Stimulated activated naive CD8-positive, alpha-beta T cell treated with anti-CD3 and anti-CD28 coated beads, Interleukin-15, amount 100 ng/mL, for 72 hours (primary cell): ENCODE measurements around the gene MCM3AP.
"Not testable (repeated sequence)": the region's sequence is repeated elsewhere in the genome, so short reads cannot be mapped to it uniquely, and the experiment has no call there.

Experiments
- ATAC-seq: fragments of 150-1000 bp; cut with Tn5 transposase; 2 replicates; pipeline ENCODE4 v1.10.0; 2021; ENCODE audit warnings: mild to moderate bottlenecking, moderate library complexity
- DNase-seq, 2 donors: peaks; one replicate each; pipeline ENCODE4 v3.0.0; 2021 to 2022
- H3K27ac Mint-ChIP-seq, 2 donors: one replicate each; pipeline ENCODE4 v1.8.0; 2022; ENCODE audit warnings: mild to moderate bottlenecking in 2 of 2, mixed read lengths in 2 of 2, moderate library complexity in 2 of 2
- H3K27me3 Mint-ChIP-seq: one replicate; pipeline ENCODE4 v1.8.0; 2022; ENCODE audit warnings: mixed read lengths
- H3K4me1 Mint-ChIP-seq: one replicate; pipeline ENCODE4 v1.8.0; 2022; ENCODE audit warnings: mild to moderate bottlenecking, mixed read lengths
- H3K4me3 Mint-ChIP-seq, 2 donors: one replicate each; pipeline ENCODE4 v1.8.0; 2022; ENCODE audit warnings: mild to moderate bottlenecking in 2 of 2, mixed read lengths in 2 of 2, moderate library complexity in 1 of 2
- H3K9me3 Mint-ChIP-seq, 2 donors: one replicate each; pipeline ENCODE4 v1.8.0; 2022; ENCODE audit warnings: mixed read lengths in 2 of 2

MCM3AP gene

DNA sequence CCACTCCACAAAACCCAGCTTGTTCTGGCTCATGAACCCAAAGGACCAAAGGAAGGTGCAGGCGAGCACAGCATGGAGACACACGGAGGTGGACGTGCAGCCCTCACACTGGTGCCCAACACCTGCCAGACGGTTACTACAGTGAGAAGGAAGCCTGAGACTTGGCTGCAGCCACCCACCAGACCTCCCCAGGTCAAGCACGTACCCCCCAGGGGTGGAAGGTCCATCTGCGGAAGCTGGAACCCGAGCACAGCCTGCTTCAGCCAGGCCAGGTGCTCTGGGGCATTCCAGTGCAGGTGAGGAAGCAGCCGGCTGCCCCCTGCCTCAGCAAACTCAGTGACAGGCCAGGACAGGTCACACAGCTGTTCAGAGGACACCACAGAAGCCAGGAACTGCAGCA, 40.8 kb downstream of the MCM3AP start:
- H3K4me3 Mint-ChIP-seq, result no peak overlapping the region
- no peaks in the 10 kb centered on the region for H3K27me3 Mint-ChIP-seq
- peaks cover under 1% of the 10 kb centered on the region for H3K4me1 Mint-ChIP-seq
- no peak for DNase-seq
- H3K27ac Mint-ChIP-seq, result peak overlapping the region in 1 of 2 donors; percentile 43
- ATAC-seq, result no peak
- no peaks in the 10 kb centered on the region for H3K9me3 Mint-ChIP-seq

DNA sequence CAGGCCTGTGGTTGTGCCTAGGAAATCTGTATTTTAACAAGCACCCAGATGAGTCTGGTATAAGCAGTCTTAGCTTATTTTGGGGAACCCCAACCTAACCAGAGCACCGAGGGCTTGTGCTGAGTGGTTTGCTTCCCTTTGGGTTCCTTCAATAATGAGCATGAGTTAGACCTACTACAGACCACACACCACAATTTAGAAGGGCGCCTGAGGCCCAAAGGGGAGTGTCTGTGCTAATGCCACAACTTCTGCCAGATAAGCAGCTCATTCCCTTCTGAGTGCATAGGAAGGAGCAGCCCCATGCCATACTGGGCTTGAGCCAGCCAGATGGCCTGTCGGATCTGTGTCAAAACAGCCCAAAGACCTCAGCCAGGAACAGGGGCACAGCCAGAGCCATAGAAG, 41.5 kb downstream of the MCM3AP start:
- DNase-seq, result no peak
- Mint-ChIP-seq H3K4me1 (no peaks in the 10 kb centered on the region), H3K4me3 (no peak overlapping the region), H3K9me3 (no peaks in the 10 kb centered on the region), H3K27ac (peak overlapping the region; percentile 43 to 49), H3K27me3 (no peaks in the 10 kb centered on the region)
- ATAC-seq, result peak; percentile 69

- Mint-ChIP-seq H3K27me3 (no peaks in the 10 kb centered on the region), H3K4me1 (no peaks in the 10 kb centered on the region), H3K9me3 (no peaks in the 10 kb centered on the region), H3K4me3 (no peak overlapping the region), H3K27ac (peak overlapping the region; percentile 9 to 84)
- no peak for DNase-seq
- ATAC-seq, result no peak
Observed at GRCh38 chr21:46243325-46243724, 42.1 kb downstream of the MCM3AP start.

DNA sequence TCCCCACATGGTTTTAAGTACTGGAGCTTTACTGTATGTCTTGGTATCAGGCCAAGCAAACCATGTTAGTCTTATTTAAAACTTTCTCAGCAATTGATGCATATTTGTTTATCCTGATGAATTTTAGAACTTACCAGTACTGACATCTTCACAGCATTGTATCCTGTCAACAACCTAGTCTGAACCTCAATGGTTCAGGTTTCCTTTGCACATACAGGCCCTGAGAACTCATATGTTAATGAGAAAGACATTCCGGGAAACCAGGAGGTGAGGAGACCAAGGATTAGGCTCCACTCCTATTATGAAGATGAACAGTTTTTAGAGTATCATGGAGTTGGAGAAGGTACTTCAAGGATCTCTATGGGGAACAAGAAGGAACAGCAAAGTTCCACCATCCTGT, 43.8 kb downstream of the MCM3AP start:
- not testable (repeated sequence) for H3K4me3 Mint-ChIP-seq, H3K9me3 Mint-ChIP-seq, DNase-seq, H3K27me3 Mint-ChIP-seq, H3K4me1 Mint-ChIP-seq, ATAC-seq
- H3K27ac Mint-ChIP-seq, result peak overlapping the region in 1 of 2 donors; percentile 1

GRCh38 chr21:46239817-46240325, 45.5 kb downstream of the MCM3AP start:
- Mint-ChIP-seq H3K9me3 (no peaks in the 10 kb centered on the region), H3K27me3 (no peaks in the 10 kb centered on the region), H3K27ac (no peak overlapping the region), H3K4me1 (no peaks in the 10 kb centered on the region), H3K4me3 (no peak overlapping the region)
- DNase-seq (no peak), ATAC-seq (no peak)

DNA sequence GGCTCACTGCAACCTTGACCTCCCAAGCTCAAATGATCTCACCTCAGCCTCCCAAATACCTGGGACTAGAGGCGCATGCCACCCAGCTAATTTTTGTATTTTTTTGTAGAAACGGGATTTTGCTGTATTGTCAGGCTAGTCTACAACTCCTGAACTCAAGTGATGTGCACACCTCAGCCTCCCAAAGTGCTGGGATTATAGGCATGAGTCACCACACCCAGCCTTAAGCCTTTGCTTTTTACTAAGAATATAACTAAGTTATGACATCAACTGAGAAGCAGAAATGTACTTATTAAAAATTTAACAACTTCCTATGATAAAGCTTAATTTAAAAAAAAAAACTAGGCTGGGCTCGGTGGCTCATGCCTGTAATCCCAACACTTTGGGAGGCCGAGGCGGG, 47.9 kb downstream of the MCM3AP start:
- DNase-seq, result no peak
- Mint-ChIP-seq H3K27me3 (no peaks in the 10 kb centered on the region), H3K4me1 (peaks cover 10% of the 10 kb centered on the region), H3K4me3 (no peak overlapping the region), H3K9me3 (no peaks in the 10 kb centered on the region), H3K27ac (no peak overlapping the region)
- no peak for ATAC-seq

GRCh38 chr21:46234436-46234950, 50.9 kb downstream of the MCM3AP start:
- Mint-ChIP-seq H3K4me1 (peaks cover 28% of the 10 kb centered on the region), H3K27me3 (no peaks in the 10 kb centered on the region), H3K4me3 (no peak overlapping the region), H3K27ac (peak overlapping the region in 1 of 2 donors; percentile 28), H3K9me3 (peaks cover 0 to 6% of the 10 kb centered on the region in 2 donors)
- ATAC-seq (no peak), DNase-seq (no peak)

DNA sequence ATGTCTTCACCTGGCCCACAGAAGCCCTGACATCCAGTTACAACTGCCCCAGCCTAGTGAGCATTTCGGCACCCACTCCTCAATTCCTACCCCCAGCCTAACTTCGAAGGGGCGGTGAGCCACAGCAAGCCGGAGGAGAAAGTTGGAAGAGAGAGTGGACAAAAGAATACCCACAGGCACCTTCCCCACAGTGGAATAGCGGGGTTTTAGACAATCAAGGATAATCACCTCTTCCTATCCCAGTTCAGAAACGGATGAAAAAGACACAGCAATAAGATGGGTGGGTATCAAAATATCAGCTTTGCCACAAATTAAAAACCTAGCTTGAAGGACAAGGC, 55.5 kb downstream of the MCM3AP start:
- ATAC-seq, result no peak
- Mint-ChIP-seq H3K4me1 (peaks cover 64% of the 10 kb centered on the region), H3K9me3 (peaks cover 0 to 6% of the 10 kb centered on the region in 2 donors), H3K27me3 (no peaks in the 10 kb centered on the region), H3K4me3 (peak overlapping the region; percentile 70 to 89), H3K27ac (no peak overlapping the region)
- DNase-seq, result no peak

DNA sequence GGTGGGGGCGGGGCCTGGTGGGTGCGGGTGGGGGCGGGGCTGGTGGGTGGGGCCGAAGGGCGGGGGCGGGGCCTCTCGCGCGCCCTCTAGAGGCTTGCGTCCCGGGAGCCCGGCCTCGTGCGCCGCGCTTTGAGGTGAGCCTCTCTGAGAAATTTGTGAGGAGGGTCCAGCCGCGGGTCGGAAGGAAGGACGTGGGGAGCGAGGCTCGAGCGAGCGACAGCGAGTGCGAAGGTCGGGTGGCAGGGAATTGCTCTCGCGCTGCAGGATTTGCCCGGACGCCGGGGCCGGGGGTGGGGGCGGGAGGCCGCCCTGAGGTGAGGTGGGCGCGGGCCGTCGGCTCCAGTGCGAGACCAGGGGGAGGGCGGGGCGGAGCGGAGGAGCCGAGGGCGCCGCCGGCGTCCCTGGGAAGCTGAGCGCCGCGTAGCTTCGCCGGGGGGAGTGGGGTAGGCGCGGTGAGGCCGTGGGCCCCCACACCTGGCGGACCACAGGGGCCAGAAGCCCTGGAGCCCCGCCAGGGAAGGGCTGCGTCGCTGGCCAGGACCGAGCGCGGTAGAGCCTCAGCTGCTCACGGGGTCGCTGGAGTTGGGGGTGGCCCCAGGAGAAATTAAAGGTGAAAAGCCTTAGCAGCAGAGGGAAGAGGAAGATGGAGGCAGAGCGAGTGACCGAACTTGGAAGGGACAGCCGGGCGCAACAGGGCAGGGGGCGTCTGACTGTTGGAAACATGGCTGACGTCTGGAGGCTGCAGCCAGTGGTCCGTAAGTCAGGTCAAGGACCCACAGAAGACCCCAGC, 56.1 kb downstream of the MCM3AP start:
- Mint-ChIP-seq H3K4me3 (peak overlapping the region; percentile 89 to 91), H3K9me3 (peaks cover 0 to 6% of the 10 kb centered on the region in 2 donors), H3K27ac (peak overlapping the region; percentile 94 to 98), H3K4me1 (peaks cover 64% of the 10 kb centered on the region), H3K27me3 (no peaks in the 10 kb centered on the region)
- DNase-seq, result no peak
- ATAC-seq, result peak; percentile 50

DNA sequence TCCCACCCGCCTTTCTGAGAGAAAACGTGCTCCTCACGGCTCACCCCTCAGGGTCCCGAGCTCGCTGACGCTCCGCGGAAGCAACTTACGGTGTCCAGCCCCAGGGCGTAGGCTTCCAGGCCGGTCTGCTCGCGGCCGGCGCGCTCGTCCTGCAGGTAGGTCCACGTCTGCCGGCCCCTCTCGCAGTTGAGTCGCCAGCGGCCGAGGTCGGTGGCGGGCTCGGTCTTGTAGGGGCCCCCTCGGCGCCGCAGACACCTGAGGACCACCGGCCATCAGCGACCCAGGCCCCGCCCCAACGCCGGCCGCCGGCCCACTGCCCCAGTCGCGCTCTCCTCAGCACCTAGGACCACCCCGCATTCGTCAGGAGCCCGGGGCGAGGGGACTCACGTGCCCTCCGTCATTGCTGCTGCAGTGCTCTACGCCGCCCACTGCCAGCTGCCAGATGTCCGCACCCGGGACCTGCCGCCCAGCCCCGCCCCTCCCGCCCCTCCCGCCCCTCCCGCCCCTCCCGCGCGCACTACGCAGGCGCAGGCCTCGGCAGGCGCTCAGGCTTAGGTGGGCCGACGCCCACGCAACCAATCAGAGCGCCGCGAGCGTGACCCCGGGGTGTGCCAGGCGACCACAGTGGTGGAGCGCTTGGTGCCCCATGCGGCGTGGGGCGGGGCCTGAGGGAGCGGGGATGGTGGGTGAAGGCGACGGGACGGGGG, 56.9 kb downstream of the MCM3AP start, which contains the start of gene LSS:
LSS (minus strand) TSS at position 430 of the 707 bp plus-strand sequence; CDS start at position 401, 29 bp downstream.
- Mint-ChIP-seq H3K27ac (peak within 1 kb of the TSS; percentile 94 to 98), H3K27me3 (no peaks in the 10 kb centered on the region), H3K4me1 (peaks cover 58% of the 10 kb centered on the region), H3K9me3 (peaks cover 0 to 6% of the 10 kb centered on the region in 2 donors), H3K4me3 (peak within 1 kb of the TSS; percentile 89 to 91)
- ATAC-seq, result peak; percentile 96
- peak; percentile 97 to 98 for DNase-seq

DNA sequence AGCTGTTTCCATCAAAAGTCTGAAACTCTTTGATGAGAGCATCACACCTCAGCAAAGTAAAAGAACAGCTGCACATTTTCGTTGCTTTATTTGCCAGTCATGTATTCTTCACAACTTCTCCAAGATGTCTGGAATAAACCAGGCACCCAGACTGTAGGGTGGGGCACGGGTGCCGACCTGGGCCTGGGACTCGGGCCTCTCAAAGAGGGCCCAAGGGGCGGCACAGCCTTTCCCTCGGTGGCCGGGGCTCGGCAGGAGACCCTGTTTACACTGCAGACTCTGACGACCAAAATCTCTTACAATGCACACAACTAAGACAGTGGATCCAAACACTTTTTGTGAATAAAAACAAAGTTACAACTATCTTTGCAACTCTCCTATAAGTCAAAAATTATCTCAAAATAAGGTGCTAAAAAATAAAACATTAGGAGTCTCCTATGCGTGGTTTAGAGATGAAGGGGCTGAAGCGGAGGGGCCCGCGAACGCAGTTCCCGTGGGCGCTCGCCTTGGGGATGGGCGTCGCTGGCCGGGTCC, 57.5 kb downstream of the MCM3AP start:
- H3K4me3 Mint-ChIP-seq, result peak overlapping the region; percentile 82 to 84
- H3K27me3 Mint-ChIP-seq, result no peaks in the 10 kb centered on the region
- ATAC-seq (no peak), DNase-seq (no peak)
- peak overlapping the region in 1 of 2 donors; percentile 61 for H3K27ac Mint-ChIP-seq
- peaks cover 54% of the 10 kb centered on the region for H3K4me1 Mint-ChIP-seq
- peaks cover 0 to 6% of the 10 kb centered on the region in 2 donors for H3K9me3 Mint-ChIP-seq

- Mint-ChIP-seq H3K27ac (no peak overlapping the region), H3K4me1 (peaks cover 61% of the 10 kb centered on the region), H3K9me3 (peaks cover 0 to 6% of the 10 kb centered on the region in 2 donors), H3K4me3 (peak overlapping the region; percentile 82 to 84), H3K27me3 (no peaks in the 10 kb centered on the region)
- no peak for DNase-seq
- ATAC-seq, result no peak
Observed at GRCh38 chr21:46226920-46227599, 58.4 kb downstream of the MCM3AP start.

GRCh38 chr21:46226146-46226545, 59.3 kb downstream of the MCM3AP start:
- no peaks in the 10 kb centered on the region for H3K27me3 Mint-ChIP-seq
- H3K4me3 Mint-ChIP-seq, result no peak overlapping the region
- H3K4me1 Mint-ChIP-seq, result peaks cover 56% of the 10 kb centered on the region
- H3K9me3 Mint-ChIP-seq, result peaks cover 0 to 1% of the 10 kb centered on the region in 2 donors
- ATAC-seq (no peak), DNase-seq (no peak)
- H3K27ac Mint-ChIP-seq, result no peak overlapping the region

DNA sequence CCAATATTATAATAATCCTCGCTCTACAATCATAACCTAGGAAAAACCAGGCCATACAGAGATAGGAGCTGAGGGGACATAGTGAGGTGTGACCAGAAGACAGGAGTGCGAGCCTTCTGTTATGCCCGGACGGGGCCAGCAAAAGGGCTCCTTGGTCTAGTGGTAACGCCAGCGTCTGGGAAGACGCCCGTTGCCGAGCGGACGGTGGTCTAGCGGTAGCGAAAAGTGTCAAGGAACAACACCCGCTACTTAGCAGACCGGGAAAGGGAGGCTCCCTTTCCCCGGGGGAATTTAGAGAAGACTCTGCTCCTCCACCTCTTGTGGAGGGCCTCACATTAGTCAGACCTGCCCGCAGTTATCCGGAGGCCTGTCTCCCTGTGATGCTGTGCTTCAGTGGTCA, 61.8 kb downstream of the MCM3AP start:
- not testable (repeated sequence) for DNase-seq, H3K4me3 Mint-ChIP-seq, H3K27ac Mint-ChIP-seq, H3K27me3 Mint-ChIP-seq, ATAC-seq, H3K9me3 Mint-ChIP-seq
- H3K4me1 Mint-ChIP-seq, result peaks cover 36% of the 10 kb centered on the region

GRCh38 chr21:46223217-46223616, 62.2 kb downstream of the MCM3AP start:
- no peak for ATAC-seq
- Mint-ChIP-seq H3K27me3 (no peaks in the 10 kb centered on the region), H3K27ac (no peak overlapping the region), H3K4me3 (no peak overlapping the region), H3K4me1 (peaks cover 36% of the 10 kb centered on the region), H3K9me3 (no peaks in the 10 kb centered on the region)
- no peak for DNase-seq
